Fibroblast of pulmonary artery (primary cell): ENCODE results near the gene BCAP31.
"Not testable (repeated sequence)": the region's sequence is repeated elsewhere in the genome, so short reads cannot be mapped to it uniquely, and the experiment has no call there.

Experiments
- DNase-seq: peaks from one replicate; pipeline ENCODE4 v3.0.0-alpha.2; 2010; ENCODE audit warnings: low read depth
- H3K4me3 ChIP-seq: replicated peaks from 2 replicates; pipeline ENCODE4 v1.5.1; 2011; ENCODE audit warnings: low read depth, mild to moderate bottlenecking, control low read depth, low read length, moderate library complexity
- CTCF ChIP-seq: IDR thresholded peaks from 2 replicates; pipeline ENCODE4 v1.5.1; 2011; ENCODE audit warnings: mild to moderate bottlenecking, control low read depth, low read length, inconsistent platforms; ENCODE audit errors: missing control alignments

Gene BCAP31

GRCh38 chrX:153704021-153704526 lies 20.1 kb downstream of the BCAP31 start:
- no peak for TF ChIP-seq CTCF
- no peak for DNase-seq
- H3K4me3 ChIP-seq = no peak overlapping the region

- no peak for TF ChIP-seq CTCF
- DNase-seq = peak; percentile 78
Observed at GRCh38 chrX:153703036-153703370, 21.2 kb downstream of the BCAP31 start.

GRCh38 chrX:153702336-153703035 lies 21.7 kb downstream of the BCAP31 start:
- DNase-seq = no peak
- no peak for TF ChIP-seq CTCF
- no peak overlapping the region for H3K4me3 ChIP-seq

More at GRCh38 chrX:153703036-153703370, 21.2 kb downstream of the BCAP31 start:
- no peak overlapping the region for H3K4me3 ChIP-seq

- no peak overlapping the region for H3K4me3 ChIP-seq
- DNase-seq = no peak
- TF ChIP-seq CTCF = no peak
Observed at GRCh38 chrX:153701706-153702105, 22.5 kb downstream of the BCAP31 start.

- no peak overlapping the region for H3K4me3 ChIP-seq
- no peak for TF ChIP-seq CTCF
- no peak for DNase-seq
Observed at GRCh38 chrX:153700967-153701366, 23.2 kb downstream of the BCAP31 start.

- H3K4me3 ChIP-seq = no peak overlapping the region
- no peak for DNase-seq
- TF ChIP-seq CTCF = no peak
Observed at GRCh38 chrX:153700376-153700945, 23.7 kb downstream of the BCAP31 start.

- H3K4me3 ChIP-seq, DNase-seq: not testable (repeated sequence)
Observed at GRCh38 chrX:153699784-153700371, 24.3 kb downstream of the BCAP31 start.

GRCh38 chrX:153699210-153699783 lies 24.9 kb downstream of the BCAP31 start:
- not testable (repeated sequence) for DNase-seq, H3K4me3 ChIP-seq
